GM18868 (cell line): ENCODE results near the gene FOXN3.

Experiments
- ATAC-seq: cut with Tn5 transposase; IDR thresholded peaks from one replicate; pipeline ENCODE4 v1.9.1; 2021; ENCODE audit warnings: mild to moderate bottlenecking, moderate library complexity; ENCODE audit not compliant: unreplicated experiment

The FOXN3 gene

GRCh38 chr14:89417091-89417464, at the start of gene FOXN3:
TSS of gene FOXN3 (minus strand) at chr14:89417233. CDS start at chr14:89412476, 4,757 bp downstream.
- ATAC-seq = peak; percentile 51

- ATAC-seq = no peak
Observed at GRCh38 chr14:89466484-89466883, 49.5 kb upstream of the FOXN3 start.

- ATAC-seq = no peak
Observed at GRCh38 chr14:89465876-89466275, 48.8 kb upstream of the FOXN3 start.

- peak; percentile 41 for ATAC-seq
Observed at GRCh38 chr14:89461256-89461655, 44.2 kb upstream of the FOXN3 start.

- no peak for ATAC-seq
Observed at GRCh38 chr14:89458713-89459420, 41.8 kb upstream of the FOXN3 start.

GRCh38 chr14:89457007-89457406, 40.0 kb upstream of the FOXN3 start:
- ATAC-seq = no peak

GRCh38 chr14:89455412-89455811, 38.4 kb upstream of the FOXN3 start:
- no peak for ATAC-seq

GRCh38 chr14:89454996-89455395, 38.0 kb upstream of the FOXN3 start:
- no peak for ATAC-seq

- no peak for ATAC-seq
Observed at GRCh38 chr14:89452281-89452680, 35.2 kb upstream of the FOXN3 start.

- ATAC-seq = no peak
Observed at GRCh38 chr14:89451229-89451628, 34.2 kb upstream of the FOXN3 start.

- no peak for ATAC-seq
Observed at GRCh38 chr14:89447182-89447944, 30.3 kb upstream of the FOXN3 start.

GRCh38 chr14:89445273-89445973, 28.4 kb upstream of the FOXN3 start:
- ATAC-seq = peak; percentile 63

GRCh38 chr14:89444516-89445125, 27.6 kb upstream of the FOXN3 start:
- ATAC-seq = no peak

GRCh38 chr14:89444044-89444443, 27.0 kb upstream of the FOXN3 start:
- peak; percentile 40 for ATAC-seq

GRCh38 chr14:89443042-89443629, 26.1 kb upstream of the FOXN3 start:
- ATAC-seq = no peak

- no peak for ATAC-seq
Observed at GRCh38 chr14:89442280-89442679, 25.2 kb upstream of the FOXN3 start.

GRCh38 chr14:89440986-89441909, 24.2 kb upstream of the FOXN3 start:
- no peak for ATAC-seq

GRCh38 chr14:89435892-89436656, 19.0 kb upstream of the FOXN3 start:
- ATAC-seq = no peak

GRCh38 chr14:89435492-89435891, 18.5 kb upstream of the FOXN3 start:
- no peak for ATAC-seq
